SK-N-SH (cell line): ENCODE data around the gene C7orf25. TPM values are rescaled to one million over a fixed set of nuclear protein-coding genes. Genes with fewer than 3 reads are reported as not detected.

Experiments used
- CTCF ChIA-PET: fragments of 300-600, 350-600 bp; formaldehyde crosslinking; extraction: SDS; loops from one replicate; lab custom pipeline; 2021; lab: Yijun Ruan, JAX
- POLR2A ChIA-PET: fragments of 350-600 bp; sonication (Branson Sonifier 250); formaldehyde crosslinking; extraction: SDS; loops from one replicate; lab custom pipeline; 2020; ENCODE audit warnings: antibody characterized with exemption, inconsistent platforms; lab: Yijun Ruan, JAX
- DNase-seq: peaks from one replicate; pipeline ENCODE4 v3.0.0; 2012
- H2AFZ ChIP-seq: fragments of 200-600 bp; sonication (generic); 2 replicates; pipeline ENCODE4 v1.8.1; 2016; ENCODE audit warnings: antibody characterized with exemption, mild to moderate bottlenecking, low read depth
- H3F3A ChIP-seq: fragments of 200-600 bp; sonication (generic); replicated peaks from 2 replicates; pipeline ENCODE3; 2016; ENCODE audit warnings: antibody characterized with exemption, mild to moderate bottlenecking; ENCODE audit not compliant: insufficient read depth
- H3K27ac ChIP-seq, 2 experiments: fragments of 200-500 bp in 1 of 2; fragments of 200-600 bp in 1 of 2; sonication (Bioruptor generic) in 1 of 2; sonication (generic), shearing (Covaris generic) in 1 of 2; 2 replicates each; pipeline versions ENCODE4 v1.5.1 to v1.6.1; 2014 to 2016; ENCODE audit warnings: low read depth in 2 of 2, inconsistent platforms in 1 of 2, low read length in 1 of 2, mild to moderate bottlenecking in 1 of 2, mixed read lengths in 1 of 2
- H3K27me3 ChIP-seq: fragments of 200-600 bp; sonication (generic), shearing (Covaris generic); 2 replicates; pipeline ENCODE4 v1.6.1; 2016; ENCODE audit warnings: mixed run types; ENCODE audit not compliant: insufficient read depth
- H3K36me3 ChIP-seq, 2 experiments: fragments of 200-500 bp in 1 of 2; fragments of 200-600 bp in 1 of 2; sonication (Bioruptor generic) in 1 of 2; sonication (generic) in 1 of 2; replicated peaks in 1 of 2; 2 replicates each; pipeline versions ENCODE3 to v1.5.1; 2014 to 2016; ENCODE audit warnings: low read length in 1 of 2, mild to moderate bottlenecking in 1 of 2; ENCODE audit not compliant: insufficient read depth in 2 of 2, control insufficient read depth in 1 of 2
- H3K4me1 ChIP-seq, 2 experiments: fragments of 200-500 bp in 1 of 2; fragments of 200-600 bp in 1 of 2; sonication (Bioruptor generic) in 1 of 2; sonication (generic), shearing (Covaris generic) in 1 of 2; 2 replicates each; pipeline versions ENCODE4 v1.5.1 to v1.6.1; 2014 to 2016; ENCODE audit warnings: low read depth in 1 of 2, low read length in 1 of 2, mixed run types in 1 of 2; ENCODE audit not compliant: insufficient read depth in 2 of 2, control insufficient read depth in 1 of 2
- H3K4me2 ChIP-seq: fragments of 200-600 bp; sonication (generic), shearing (Covaris generic); 2 replicates; pipeline ENCODE4 v1.6.1; 2017; ENCODE audit warnings: mixed run types
- H3K4me3 ChIP-seq, 2 experiments: fragments of 200-500 bp in 1 of 2; fragments of 200-600 bp in 1 of 2; sonication (Bioruptor generic) in 1 of 2; sonication (generic), shearing (Covaris generic) in 1 of 2; 2 replicates each; pipeline versions ENCODE4 v1.5.1 to v1.8.1; 2014 to 2016; ENCODE audit warnings: low read depth in 2 of 2, inconsistent platforms in 1 of 2, low read length in 1 of 2, mild to moderate bottlenecking in 1 of 2, mixed read lengths in 1 of 2, moderate library complexity in 1 of 2
- H3K79me2 ChIP-seq: fragments of 200-600 bp; sonication (generic); 2 replicates; pipeline ENCODE4 v1.8.1; 2017; ENCODE audit warnings: mild to moderate bottlenecking; ENCODE audit not compliant: insufficient read depth
- H3K9ac ChIP-seq: fragments of 200-600 bp; sonication (generic); 2 replicates; pipeline ENCODE4 v1.6.1; 2017; ENCODE audit warnings: mixed run types
- H3K9me2 ChIP-seq: fragments of 200-600 bp; sonication (generic); 2 replicates; pipeline ENCODE4 v1.6.1; 2017; ENCODE audit warnings: mixed run types
- H3K9me3 ChIP-seq: fragments of 200-600 bp; sonication (generic); 2 replicates; pipeline ENCODE4 v1.6.1; 2017; ENCODE audit warnings: mixed run types, mild to moderate bottlenecking, moderate library complexity
- H4K20me1 ChIP-seq: fragments of 200-600 bp; sonication (generic); 2 replicates; pipeline ENCODE4 v1.6.1; 2017; ENCODE audit warnings: mild to moderate bottlenecking, mixed run types; ENCODE audit not compliant: insufficient read depth
- EP300 ChIP-seq, 2 experiments: IDR thresholded peaks; 2 replicates each; pipeline versions ENCODE4 v1.4.0 to v1.6.1; 2012; ENCODE audit warnings: borderline replicate concordance in 1 of 2, low read depth in 1 of 2, low read length in 1 of 2
- EZH2phosphoT487 ChIP-seq: fragments of 200-600 bp; sonication (generic); IDR thresholded peaks from 2 replicates; pipeline ENCODE4 v1.6.1; 2017; ENCODE audit warnings: low read depth, mixed run types, mild to moderate bottlenecking, antibody characterized with exemption, moderate library complexity, borderline replicate concordance
- FOXM1 ChIP-seq: IDR thresholded peaks from 2 replicates; pipeline ENCODE4 v1.4.0; 2012; ENCODE audit warnings: low read depth, mild to moderate bottlenecking
- MEF2A ChIP-seq: IDR thresholded peaks from 2 replicates; pipeline ENCODE4 v1.4.0; 2012; ENCODE audit warnings: low read depth, borderline replicate concordance
- NFIC ChIP-seq: IDR thresholded peaks from 2 replicates; pipeline ENCODE4 v1.4.0; 2012; ENCODE audit warnings: borderline replicate concordance
- PBX3 ChIP-seq: IDR thresholded peaks from 2 replicates; pipeline ENCODE4; 2012
- POLR2AphosphoS5 ChIP-seq: IDR thresholded peaks from 2 replicates; pipeline ENCODE4 v1.6.1; 2012; ENCODE audit warnings: low read depth, low read length
- RCOR1 ChIP-seq: fragments of 150-350 bp; IDR thresholded peaks from 2 replicates; pipeline ENCODE4 v1.6.1; 2017; ENCODE audit warnings: antibody characterized with exemption, low read length
- RXRA ChIP-seq: IDR thresholded peaks from 2 replicates; pipeline ENCODE4 v1.4.0; 2012; ENCODE audit warnings: low read depth, mild to moderate bottlenecking, borderline replicate concordance
- SMC3 ChIP-seq: IDR thresholded peaks from 2 replicates; pipeline ENCODE4 v1.6.1; 2012; ENCODE audit warnings: low read depth, low read length, improper control_type of control experiment
- TAF1 ChIP-seq: IDR thresholded peaks from 2 replicates; pipeline ENCODE4 v1.6.1; 2012; ENCODE audit warnings: low read depth, mild to moderate bottlenecking, low read length, moderate library complexity, borderline replicate concordance
- TEAD4 ChIP-seq: IDR thresholded peaks from 2 replicates; pipeline ENCODE4 v1.4.0; 2012; ENCODE audit warnings: mild to moderate bottlenecking, borderline replicate concordance; ENCODE audit not compliant: insufficient read depth
- YY1 ChIP-seq: IDR thresholded peaks from 2 replicates; pipeline ENCODE4 v1.4.0; 2012; ENCODE audit warnings: low read depth, mild to moderate bottlenecking
- WGBS: methylation state at CpG from one replicate; pipeline ENCODE4 v1.1.6; 2017; ENCODE audit warnings: low lambda C conversion rate; 5-methylcytosine and 5-hydroxymethylcytosine counted together
- polyA plus RNA-seq, 3 experiments: library from polyadenylated mRNA; depleted of rRNA; stranded (reverse); fragments of >200 nt; gene quantifications; 2 replicates each; pipeline ENCODE4 v1.2.3, GENCODE V29; 2012
- TF ChIP-seq, protein P1 (sequence below): IDR thresholded peaks from 2 replicates; pipeline ENCODE4 v1.4.0; 2012; ENCODE audit warnings: low read depth
- TF ChIP-seq, protein P2 (sequence below): fragments of 150-350 bp; IDR thresholded peaks from 2 replicates; pipeline ENCODE4 v1.6.1; 2016; ENCODE audit warnings: mild to moderate bottlenecking, low read depth, low read length
- TF ChIP-seq, protein P3 (sequence below): fragments of 150-350 bp; IDR thresholded peaks from 2 replicates; pipeline ENCODE4 v1.6.1; 2017; ENCODE audit warnings: antibody characterized with exemption, low read length, low read depth, borderline replicate concordance

The C7orf25 gene
- polyA plus RNA-seq, 1 of the 3 experiments (the other 2 are of a cell fraction), result 6.1 TPM

GRCh38 chr7:42910306-42910705 is 1.6 kb downstream of the C7orf25 start (continued):
- TF ChIP-seq TEAD4, result no peak

DNA sequence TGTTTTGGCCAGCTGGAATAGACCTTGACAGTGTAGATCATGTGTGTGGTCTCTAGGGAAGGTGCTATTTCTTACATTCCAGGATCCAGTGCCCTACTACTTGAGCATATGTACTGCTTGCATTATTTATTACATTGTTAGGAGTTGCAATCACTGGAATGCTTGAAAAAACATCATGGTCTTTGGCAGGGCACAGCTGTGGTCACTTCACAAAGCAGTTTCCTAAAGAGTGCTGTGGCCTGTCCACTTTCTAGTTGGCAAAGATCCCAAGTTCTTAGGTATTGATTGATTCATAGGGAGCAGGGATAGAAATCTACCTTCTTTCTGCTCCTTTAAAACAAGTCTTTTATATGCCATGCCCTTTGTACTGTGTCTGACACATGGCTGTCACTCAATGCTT is 4.6 kb downstream of the C7orf25 start:
- H3K79me2 ChIP-seq, result peaks cover 19% of the 10 kb centered on the region; the same call in 1 of the 2 replicates
- POLR2A ChIA-PET, result no interaction called here
- CTCF ChIA-PET, result interaction anchor here (0.6 to 3.0 kb wide), 3 partner anchors 17 to 208 kb away, joined by 3 to 12 read pairs (median 3); no protein-coding TSS in a partner anchor

GRCh38 chr7:42906181-42906580 is 5.7 kb downstream of the C7orf25 start:
- no peak overlapping the region for H3K4me2 ChIP-seq
- H3K9ac ChIP-seq, result no peak overlapping the region
- 93% methylated on average over 1 of the region's 1 CpG for WGBS
- no peak for DNase-seq
- peaks cover 0 to 9% of the 10 kb centered on the region in 2 experiments; a peak in 2 of 4 replicates for H3K4me1 ChIP-seq
- POLR2A ChIA-PET, result no interaction called here
- H3K4me3 ChIP-seq, result no peak overlapping the region
- TF ChIP-seq MEF2A (no peak), TEAD4 (no peak), EZH2phosphoT487 (no peak), RXRA (no peak), NFIC (no peak), FOXM1 (no peak), PBX3 (no peak)
- TF ChIP-seq, protein P1, sequence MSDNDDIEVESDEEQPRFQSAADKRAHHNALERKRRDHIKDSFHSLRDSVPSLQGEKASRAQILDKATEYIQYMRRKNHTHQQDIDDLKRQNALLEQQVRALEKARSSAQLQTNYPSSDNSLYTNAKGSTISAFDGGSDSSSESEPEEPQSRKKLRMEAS, result no peak
- TF ChIP-seq, all 33 proteins: peak for 0
- no peaks in the 10 kb centered on the region for H3K27me3 ChIP-seq
- no peak overlapping the region for H2AFZ ChIP-seq
- peaks cover 0 to 9% of the 10 kb centered on the region in 2 experiments for H3K36me3 ChIP-seq
- H3K9me2 ChIP-seq, result no peaks in the 10 kb centered on the region
- no peak overlapping the region for H3K27ac ChIP-seq
- H3K79me2 ChIP-seq, result peaks cover 17% of the 10 kb centered on the region; the same call in 1 of the 2 replicates
- peaks cover 5% of the 10 kb centered on the region for H3F3A ChIP-seq
- CTCF ChIA-PET, result interaction anchor here (1.3 to 3.0 kb wide), 3 partner anchors 18 to 29 kb away, joined by 3 to 12 read pairs (median 3); partner anchors contain the start of genes MRPL32 and PSMA2
- H3K9me3 ChIP-seq, result no peaks in the 10 kb centered on the region
- H4K20me1 ChIP-seq, result no peaks in the 10 kb centered on the region

More for the DNA sequence above, 4.6 kb downstream of the C7orf25 start:
- peaks cover 0 to 9% of the 10 kb centered on the region in 2 experiments for H3K36me3 ChIP-seq
- no peak for DNase-seq
- TF ChIP-seq RCOR1 (no peak), FOXM1 (no peak), YY1 (no peak), TAF1 (no peak), EP300 (IDR thresholded peaks at IDR 0.05; ENCODE audit: borderline replicate concordance in 1 of 2, low read depth in 1 of 2, low read length in 1 of 2) (no peak), POLR2AphosphoS5 (no peak), MEF2A (no peak), SMC3 (no peak), PBX3 (no peak)
- TF ChIP-seq, protein P2, sequence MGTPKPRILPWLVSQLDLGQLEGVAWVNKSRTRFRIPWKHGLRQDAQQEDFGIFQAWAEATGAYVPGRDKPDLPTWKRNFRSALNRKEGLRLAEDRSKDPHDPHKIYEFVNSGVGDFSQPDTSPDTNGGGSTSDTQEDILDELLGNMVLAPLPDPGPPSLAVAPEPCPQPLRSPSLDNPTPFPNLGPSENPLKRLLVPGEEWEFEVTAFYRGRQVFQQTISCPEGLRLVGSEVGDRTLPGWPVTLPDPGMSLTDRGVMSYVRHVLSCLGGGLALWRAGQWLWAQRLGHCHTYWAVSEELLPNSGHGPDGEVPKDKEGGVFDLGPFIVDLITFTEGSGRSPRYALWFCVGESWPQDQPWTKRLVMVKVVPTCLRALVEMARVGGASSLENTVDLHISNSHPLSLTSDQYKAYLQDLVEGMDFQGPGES, result no peak
- TF ChIP-seq, protein P3, sequence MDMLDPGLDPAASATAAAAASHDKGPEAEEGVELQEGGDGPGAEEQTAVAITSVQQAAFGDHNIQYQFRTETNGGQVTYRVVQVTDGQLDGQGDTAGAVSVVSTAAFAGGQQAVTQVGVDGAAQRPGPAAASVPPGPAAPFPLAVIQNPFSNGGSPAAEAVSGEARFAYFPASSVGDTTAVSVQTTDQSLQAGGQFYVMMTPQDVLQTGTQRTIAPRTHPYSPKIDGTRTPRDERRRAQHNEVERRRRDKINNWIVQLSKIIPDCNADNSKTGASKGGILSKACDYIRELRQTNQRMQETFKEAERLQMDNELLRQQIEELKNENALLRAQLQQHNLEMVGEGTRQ, result no peak
- TF ChIP-seq, all 33 proteins: peak for 0
- Histone ChIP-seq H3K4me2 (no peak overlapping the region), H3K4me3 (no peak overlapping the region), H3K9me3 (no peaks in the 10 kb centered on the region), H4K20me1 (no peaks in the 10 kb centered on the region), H3F3A (peaks cover 3% of the 10 kb centered on the region), H3K9ac (no peak overlapping the region), H2AFZ (no peak overlapping the region), H3K27me3 (no peaks in the 10 kb centered on the region), H3K27ac (no peak overlapping the region), H3K4me1 (peaks cover 0 to 12% of the 10 kb centered on the region in 2 experiments; a peak in 2 of 4 replicates), H3K9me2 (no peaks in the 10 kb centered on the region)
